ENCODE data around the gene ITFG1. TPM values are rescaled to one million over a fixed set of nuclear protein-coding genes. Genes with fewer than 3 reads are reported as not detected.
"Not testable (repeated sequence)": the region's sequence is repeated elsewhere in the genome, so short reads cannot be mapped to it uniquely, and the experiment has no call there.

The ITFG1 gene
- total and polyA plus RNA-seq, 9 of the 15 experiments (the other 6 are each of a cell fraction or from before 2014, with no cell fraction given), result 17.1 to 83.5 (median 35.8) TPM

GRCh38 chr16:47324309-47324708 lies 136.6 kb downstream of the ITFG1 start:
- DNase-seq (ENCODE audit: extremely low read depth in 1 of 4, low spot score in 3 of 4); H3K9ac ChIP-seq (ENCODE audit: insufficient read depth in 1 of 2, low read depth in 2 of 2, low read length in 2 of 2); H3K27ac ChIP-seq (ENCODE audit: extremely low read depth, low read depth, low read length); POLR2A ChIA-PET; H3K9me3 ChIP-seq (replicated peaks; ENCODE audit: control insufficient read depth, insufficient read depth, low read depth, low read length); FAIRE-seq; CTCF ChIA-PET (ENCODE audit: low intra/inter-chr PET ratio); BruUV-seq (replicated peaks); H3K4me3 ChIP-seq; H3K4me2 ChIP-seq (ENCODE audit: insufficient read depth, low read length); in situ Hi-C loops (cut with MboI); intact Hi-C loops (cut with micrococcal nuclease); H3K79me2 ChIP-seq (ENCODE audit: control insufficient read depth, insufficient read depth, low read length); H3K4me1 ChIP-seq (replicated peaks in 1 of 2; ENCODE audit: control insufficient read depth in 2 of 2, insufficient read depth in 2 of 2, low read length in 2 of 2); H4K20me1 ChIP-seq (replicated peaks; ENCODE audit: control insufficient read depth, insufficient read depth, low read length); H3K36me3 ChIP-seq (ENCODE audit: control insufficient read depth, insufficient read depth, low read length); H3K9me1 ChIP-seq (ENCODE audit: control insufficient read depth, insufficient read depth, low read length); ATAC-seq; H2AFZ ChIP-seq (ENCODE audit: low read depth, low read length); H3K27me3 ChIP-seq (ENCODE audit: control insufficient read depth in 2 of 2, insufficient read depth in 2 of 2, low read length in 2 of 2): not testable (repeated sequence)
- TF ChIP-seq ZNF507 (tag; conservative IDR thresholded peaks at IDR 0.05), result peak; percentile 93
- TF ChIP-seq ZNF354B (CRISPR knock-in tag; IDR thresholded peaks at IDR 0.05), result peak; percentile 71; the same call in 1 of the 2 replicates
- WGBS (ENCODE audit: insufficient coverage, low coverage, missing lambda C conversion rate), result 93% methylated on average over 2 of the region's 2 CpGs

- BruUV-seq (replicated peaks), result no TSS peak
- in situ Hi-C loops (cut with MboI), result no loop called here
These were observed 137.6 kb downstream of the ITFG1 start for GRCh38 chr16:47323241-47323640.

More at GRCh38 chr16:47323241-47323640, 137.6 kb downstream of the ITFG1 start:
- no peaks in the 10 kb centered on the region for H3K36me3 ChIP-seq (ENCODE audit: control insufficient read depth, insufficient read depth, low read length)
- H3K9me1 ChIP-seq (ENCODE audit: control insufficient read depth, insufficient read depth, low read length), result no peaks in the 10 kb centered on the region
- DNase-seq (ENCODE audit: extremely low read depth in 1 of 4, low spot score in 3 of 4) (no peak), ATAC-seq (no peak), FAIRE-seq (no peak)
- no peak overlapping the region for H3K9ac ChIP-seq (ENCODE audit: insufficient read depth in 1 of 2, low read depth in 2 of 2, low read length in 2 of 2)
- CTCF ChIA-PET (ENCODE audit: low intra/inter-chr PET ratio), result no interaction called here
- no peaks in the 10 kb centered on the region for H3K27me3 ChIP-seq (ENCODE audit: control insufficient read depth in 2 of 2, insufficient read depth in 2 of 2, low read length in 2 of 2)
- H3K4me3 ChIP-seq, result no peak overlapping the region
- H3K27ac ChIP-seq (ENCODE audit: extremely low read depth, low read depth, low read length), result no peak overlapping the region
- no peak overlapping the region for H3K4me2 ChIP-seq (ENCODE audit: insufficient read depth, low read length)
- no peak for TF ChIP-seq ZNF76 (CRISPR knock-in tag; IDR thresholded peaks at IDR 0.05; ENCODE audit: borderline replicate concordance)
- TF ChIP-seq IRF1 (CRISPR knock-in tag; IDR thresholded peaks at IDR 0.05; ENCODE audit: borderline replicate concordance), result no peak
- TF ChIP-seq CTCF (IDR thresholded peaks at IDR 0.05 in 2 of 3, conservative IDR thresholded peaks at IDR 0.05 in 1 of 3; ENCODE audit: insufficient read depth in 2 of 3, low read depth in 1 of 3, low read length in 3 of 3), result peak in 1 of 3 experiments; percentile 13; a peak in 2 of 6 replicates
- no peak for TF ChIP-seq CBX1 (IDR thresholded peaks at IDR 0.05; ENCODE audit: low read depth)
- 0 out of 4 replicates have a peak, but pooled peaks of 1 of the 2 experiments have one; percentile 9 for TF ChIP-seq RAD21 (CRISPR knock-in tag; conservative IDR thresholded peaks at IDR 0.05 in 1 of 2, IDR thresholded peaks at IDR 0.05 in 1 of 2)
- no peaks in the 10 kb centered on the region for H3K9me3 ChIP-seq (replicated peaks; ENCODE audit: control insufficient read depth, insufficient read depth, low read depth, low read length)
- no peak overlapping the region for H2AFZ ChIP-seq (ENCODE audit: low read depth, low read length)
- no peaks in the 10 kb centered on the region for H3K4me1 ChIP-seq (replicated peaks in 1 of 2; ENCODE audit: control insufficient read depth in 2 of 2, insufficient read depth in 2 of 2, low read length in 2 of 2)
- POLR2A ChIA-PET, result no interaction called here
- intact Hi-C loops (cut with micrococcal nuclease), result no loop called here
- H3K79me2 ChIP-seq (ENCODE audit: control insufficient read depth, insufficient read depth, low read length), result no peaks in the 10 kb centered on the region
- no peaks in the 10 kb centered on the region for H4K20me1 ChIP-seq (replicated peaks; ENCODE audit: control insufficient read depth, insufficient read depth, low read length)
